GM12891 (cell line): Measurements from ENCODE around the gene ZNF48.

ENCODE experiments used
- PAX5 ChIP-seq: IDR thresholded peaks from 2 replicates; pipeline ENCODE4 v1.6.1; 2011; ENCODE audit warnings: low read length, moderate library complexity, mild to moderate bottlenecking; ENCODE audit not compliant: insufficient read depth, severe bottlenecking
- POLR2A ChIP-seq: IDR thresholded peaks from 2 replicates; pipeline ENCODE4 v1.6.1; 2011; ENCODE audit warnings: low read depth, low read length, control low read depth
- POLR2AphosphoS5 ChIP-seq: IDR thresholded peaks from 2 replicates; pipeline ENCODE4 v1.6.1; 2011; ENCODE audit warnings: low read depth, low read length, control low read depth
- SPI1 ChIP-seq: IDR thresholded peaks from 2 replicates; pipeline ENCODE4 v1.6.1; 2011; ENCODE audit warnings: low read depth, low read length, control low read depth
- TAF1 ChIP-seq: IDR thresholded peaks from 2 replicates; pipeline ENCODE4 v1.6.1; 2011; ENCODE audit warnings: low read depth, low read length, control low read depth

- TF ChIP-seq SPI1 (no peak), POLR2A (no peak), POLR2AphosphoS5 (no peak), PAX5 (no peak), TAF1 (no peak)
Observed at GRCh38 chr16:30383521-30383920, 11.7 kb upstream of the ZNF48 start.
